ENCODE data around the gene KRTAP5-2. TPM values are rescaled to one million over a fixed set of nuclear protein-coding genes. Genes with fewer than 3 reads are reported as not detected.
"Not testable (repeated sequence)": the region's sequence is repeated elsewhere in the genome, so short reads cannot be mapped to it uniquely, and the experiment has no call there.

KRTAP5-2 gene
- polyA plus RNA-seq, 3 donors, result not detected

- Histone ChIP-seq H3K27me3 (ENCODE audit: control insufficient read depth in 2 of 2, insufficient read depth in 2 of 2, low read length in 2 of 2) (peaks cover 5 to 37% of the 10 kb centered on the region in 2 donors), H3K27ac (ENCODE audit: low read depth in 1 of 2, low read length in 2 of 2) (peak overlapping the region in 1 of 2 donors; percentile 75)
- 93% methylated on average over 6 of the region's 6 CpGs for WGBS (ENCODE audit: insufficient coverage)
Measured at GRCh38 chr11:1589996-1590395, 8.1 kb downstream of the KRTAP5-2 start.

GRCh38 chr11:1589191-1589963 lies 8.7 kb downstream of the KRTAP5-2 start:
- H3K36me3 ChIP-seq (replicated peaks in 1 of 2; ENCODE audit: control insufficient read depth in 1 of 2, insufficient read depth in 2 of 2, low read length in 2 of 2); intact Hi-C loops (cut with micrococcal nuclease); H3K79me2 ChIP-seq (ENCODE audit: insufficient read depth, low read length); H3K9ac ChIP-seq (ENCODE audit: insufficient read depth, low read length, poor library complexity, severe bottlenecking); H2AFZ ChIP-seq (ENCODE audit: insufficient read depth, low read depth, low read length, poor library complexity, severe bottlenecking); H3K36me3 Mint-ChIP-seq; H4K20me1 ChIP-seq (ENCODE audit: insufficient read depth, low read length): not testable (repeated sequence)
- H3K9me3 Mint-ChIP-seq, result peaks cover 14 to 36% (median 19%) of the 10 kb centered on the region in 7 donors
- peaks cover 7 to 27% of the 10 kb centered on the region in 2 donors for H3K9me3 ChIP-seq (replicated peaks in 1 of 2; ENCODE audit: control insufficient read depth in 1 of 2, insufficient read depth in 1 of 2, low read length in 2 of 2)
- DNase-seq, result peak; percentile 75 to 85 (median 79)
- H3K4me2 ChIP-seq (replicated peaks; ENCODE audit: extremely low read depth, low read length, poor library complexity, severe bottlenecking), result peak overlapping the region; percentile 65
- H3K4me3 Mint-ChIP-seq, result peak overlapping the region; percentile 20 to 82
- H3K4me1 Mint-ChIP-seq, result peaks cover 20% of the 10 kb centered on the region
- 0% methylated on average over 1 of the region's 10 CpGs for WGBS (ENCODE audit: insufficient coverage)
- H3K4me3 ChIP-seq (replicated peaks in 1 of 3; ENCODE audit: low read depth in 2 of 3, low read length in 3 of 3), result peak overlapping the region in 1 of 3 experiments; percentile 61
- peak overlapping the region; percentile 82 to 96 (median 95) for H3K27ac Mint-ChIP-seq
- H3K27me3 Mint-ChIP-seq (ENCODE audit: low read depth in 3 of 3), result peaks cover 44 to 67% (median 52%) of the 10 kb centered on the region in 3 donors
- peak overlapping the region; percentile 26 to 75 for H3K27ac ChIP-seq (ENCODE audit: low read depth in 1 of 2, low read length in 2 of 2)
- H3K27me3 ChIP-seq (ENCODE audit: control insufficient read depth in 2 of 2, insufficient read depth in 2 of 2, low read length in 2 of 2), result peaks cover 5 to 42% of the 10 kb centered on the region in 2 donors
- peaks cover 18 to 30% of the 10 kb centered on the region in 2 donors for H3K4me1 ChIP-seq (ENCODE audit: control insufficient read depth in 1 of 2, insufficient read depth in 2 of 2, low read length in 2 of 2)

More at GRCh38 chr11:1589996-1590395, 8.1 kb downstream of the KRTAP5-2 start:
- intact Hi-C loops (cut with micrococcal nuclease), result no loop called here
- Histone ChIP-seq H4K20me1 (ENCODE audit: insufficient read depth, low read length) (no peaks in the 10 kb centered on the region), H3K36me3 (replicated peaks in 1 of 2; ENCODE audit: control insufficient read depth in 1 of 2, insufficient read depth in 2 of 2, low read length in 2 of 2) (no peaks in the 10 kb centered on the region), H3K4me1 (ENCODE audit: control insufficient read depth in 1 of 2, insufficient read depth in 2 of 2, low read length in 2 of 2) (peaks cover 18 to 30% of the 10 kb centered on the region in 2 donors), H3K79me2 (ENCODE audit: insufficient read depth, low read length) (no peaks in the 10 kb centered on the region), H3K4me3 (replicated peaks in 1 of 3; ENCODE audit: low read depth in 2 of 3, low read length in 3 of 3) (no peak overlapping the region), H2AFZ (ENCODE audit: insufficient read depth, low read depth, low read length, poor library complexity, severe bottlenecking) (no peak overlapping the region), H3K9me3 (replicated peaks in 1 of 2; ENCODE audit: control insufficient read depth in 1 of 2, insufficient read depth in 1 of 2, low read length in 2 of 2) (peaks cover 7 to 27% of the 10 kb centered on the region in 2 donors), H3K9ac (ENCODE audit: insufficient read depth, low read length, poor library complexity, severe bottlenecking) (no peak overlapping the region), H3K4me2 (replicated peaks; ENCODE audit: extremely low read depth, low read length, poor library complexity, severe bottlenecking) (no peak overlapping the region)
- Mint-ChIP-seq H3K36me3 (peaks cover 0 to 3% of the 10 kb centered on the region in 2 donors), H3K9me3 (peaks cover 14 to 36% (median 19%) of the 10 kb centered on the region in 7 donors), H3K4me3 (no peak overlapping the region), H3K27me3 (ENCODE audit: low read depth in 3 of 3) (peaks cover 44 to 66% (median 51%) of the 10 kb centered on the region in 3 donors), H3K27ac (peak overlapping the region in 3 of 7 donors; percentile 9 to 75 (median 37)), H3K4me1 (peaks cover 20% of the 10 kb centered on the region)
- no peak for TF ChIP-seq CTCF (IDR thresholded peaks at IDR 0.05)
- no peak for DNase-seq

Data from CD14-positive monocyte (primary cell).